GM12878 (cell line): ENCODE measurements around the gene BORCS6. TPM values are rescaled to one million over a fixed set of nuclear protein-coding genes. Genes with fewer than 3 reads are reported as not detected.

ENCODE experiments used
- BHLHE40 ChIP-seq, 2 experiments: fragments of 450-650 bp in 1 of 2; IDR thresholded peaks; 2 replicates each; pipeline ENCODE4 v1.6.1; 2011 to 2017; ENCODE audit warnings: low read depth in 2 of 2, borderline replicate concordance in 1 of 2, improper control_type of control experiment in 1 of 2, low read length in 1 of 2, mild to moderate bottlenecking in 1 of 2
- CREM ChIP-seq: IDR thresholded peaks from 2 replicates; pipeline ENCODE4 v1.6.1; 2014; ENCODE audit warnings: antibody characterized with exemption, low read depth
- DPF2 ChIP-seq: fragments of 450-650 bp; IDR thresholded peaks from 2 replicates; pipeline ENCODE4 v1.6.1; 2017; ENCODE audit warnings: mild to moderate bottlenecking
- EZH2 ChIP-seq: IDR thresholded peaks from 2 replicates; pipeline ENCODE4 v1.6.1; 2012; ENCODE audit warnings: low read depth, mild to moderate bottlenecking, control low read depth, inconsistent platforms, low read length, borderline replicate concordance; ENCODE audit not compliant: control insufficient read depth
- FOS ChIP-seq: IDR thresholded peaks from 3 replicates; pipeline ENCODE4 v1.6.1; 2011; ENCODE audit warnings: borderline replicate concordance; ENCODE audit not compliant: insufficient read length; ENCODE audit errors: extremely low read depth
- GATAD2B ChIP-seq: fragments of 450-650 bp; conservative IDR thresholded peaks from 2 replicates; pipeline ENCODE4 v1.6.1; 2017; ENCODE audit warnings: low read depth, mild to moderate bottlenecking, moderate library complexity
- IKZF1 ChIP-seq: fragments of 450-650 bp; conservative IDR thresholded peaks from 2 replicates; pipeline ENCODE4 v1.6.1; 2017; ENCODE audit warnings: antibody characterized with exemption, mild to moderate bottlenecking
- MEF2B ChIP-seq: fragments of 450-650 bp; IDR thresholded peaks from 2 replicates; pipeline ENCODE4 v1.6.1; 2018; ENCODE audit warnings: mild to moderate bottlenecking, moderate library complexity; ENCODE audit not compliant: partially characterized antibody, poor library complexity, severe bottlenecking
- MXI1 ChIP-seq: fragments of 150-350 bp; IDR thresholded peaks from 2 replicates; pipeline ENCODE4 v1.6.1; 2011; ENCODE audit warnings: low read depth, mild to moderate bottlenecking, inconsistent platforms, low read length, improper control_type of control experiment
- NFYB ChIP-seq: IDR thresholded peaks from 2 replicates; pipeline ENCODE4 v1.6.1; 2011; ENCODE audit warnings: low read depth, mild to moderate bottlenecking, low read length, improper control_type of control experiment, moderate library complexity; ENCODE audit not compliant: insufficient read depth
- POLR2A ChIP-seq: IDR thresholded peaks from 2 replicates; pipeline ENCODE4 v1.6.1; 2011; ENCODE audit warnings: low read depth, mild to moderate bottlenecking, low read length
- POLR2AphosphoS2 ChIP-seq: IDR thresholded peaks from 2 replicates; pipeline ENCODE4 v1.6.1; 2011; ENCODE audit warnings: low read depth, mild to moderate bottlenecking, low read length, improper control_type of control experiment, moderate library complexity
- POLR2AphosphoS5 ChIP-seq: IDR thresholded peaks from 2 replicates; pipeline ENCODE4 v1.6.1; 2011; ENCODE audit warnings: mild to moderate bottlenecking, low read length, inconsistent platforms
- POU2F2 ChIP-seq: IDR thresholded peaks from 3 replicates; pipeline ENCODE4 v1.6.1; 2011; ENCODE audit warnings: low read depth, mild to moderate bottlenecking, low read length, borderline replicate concordance
- RFX5 ChIP-seq: IDR thresholded peaks from 2 replicates; pipeline ENCODE4 v1.6.1; 2011; ENCODE audit warnings: low read depth, low read length, improper control_type of control experiment
- SPI1 ChIP-seq: IDR thresholded peaks from 2 replicates; pipeline ENCODE4 v1.6.1; 2011; ENCODE audit warnings: low read depth, mild to moderate bottlenecking, low read length, moderate library complexity, borderline replicate concordance; ENCODE audit not compliant: insufficient read depth
- TAF1 ChIP-seq: IDR thresholded peaks from 2 replicates; pipeline ENCODE4 v1.6.1; 2011; ENCODE audit warnings: mild to moderate bottlenecking, low read depth, low read length, borderline replicate concordance
- TBL1XR1 ChIP-seq: IDR thresholded peaks from 2 replicates; pipeline ENCODE4 v1.6.1; 2012; ENCODE audit warnings: low read depth, low read length, improper control_type of control experiment
- ZNF274 ChIP-seq: IDR thresholded peaks from one replicate; pipeline ENCODE4 v1.8.0; 2011; ENCODE audit not compliant: insufficient read length, insufficient read depth
- ZSCAN29 ChIP-seq: fragments of 450-650 bp; IDR thresholded peaks from 2 replicates; pipeline ENCODE4 v1.6.1; 2017; ENCODE audit warnings: mild to moderate bottlenecking, moderate library complexity
- polyA plus RNA-seq, 11 experiments: library from polyadenylated mRNA; depleted of rRNA in 4 of 11; unstranded in 6 of 11; stranded (reverse) in 5 of 11; fragments of >200 nt; fragmentation: Nextera tagmentation in 4 of 11; fragmentation: Illumina TruSeq in 1 of 11; extraction: Ambion mirVana in 4 of 11; extraction: Trizol in 1 of 11; gene quantifications; 1 replicate in 1 of 11; 2 replicates in 10 of 11; pipeline versions ENCODE4 v1.2.1 to v1.2.3, GENCODE V29; 2011 to 2016; ENCODE audit warnings: inconsistent platforms in 2 of 11, missing spikeins in 2 of 11, low read depth in 1 of 11
- total RNA-seq, 4 experiments: library from RNA; depleted of rRNA in 3 of 4; stranded (reverse); fragments of >200 nt in 3 of 4; fragmentation: Illumina TruSeq in 1 of 4; extraction: Trizol in 1 of 4; gene quantifications; 2 replicates each; pipeline versions ENCODE4 v1.2.1 to v1.2.3, GENCODE V29; 2013 to 2021
- TF ChIP-seq, protein P1 (sequence below): fragments of 450-650 bp; conservative IDR thresholded peaks from 2 replicates; pipeline ENCODE4 v1.6.1; 2017; ENCODE audit warnings: mild to moderate bottlenecking, moderate library complexity
- TF ChIP-seq, protein P2 (sequence below): IDR thresholded peaks from 2 replicates; pipeline ENCODE4 v1.6.1; 2012; ENCODE audit warnings: low read depth, low read length, improper control_type of control experiment

Gene BORCS6
- total and polyA plus RNA-seq, 10 of the 15 experiments (the other 5 are each of a cell fraction or from before 2014, with no cell fraction given) = 0.37 to 14.1 (median 6.7) TPM

DNA sequence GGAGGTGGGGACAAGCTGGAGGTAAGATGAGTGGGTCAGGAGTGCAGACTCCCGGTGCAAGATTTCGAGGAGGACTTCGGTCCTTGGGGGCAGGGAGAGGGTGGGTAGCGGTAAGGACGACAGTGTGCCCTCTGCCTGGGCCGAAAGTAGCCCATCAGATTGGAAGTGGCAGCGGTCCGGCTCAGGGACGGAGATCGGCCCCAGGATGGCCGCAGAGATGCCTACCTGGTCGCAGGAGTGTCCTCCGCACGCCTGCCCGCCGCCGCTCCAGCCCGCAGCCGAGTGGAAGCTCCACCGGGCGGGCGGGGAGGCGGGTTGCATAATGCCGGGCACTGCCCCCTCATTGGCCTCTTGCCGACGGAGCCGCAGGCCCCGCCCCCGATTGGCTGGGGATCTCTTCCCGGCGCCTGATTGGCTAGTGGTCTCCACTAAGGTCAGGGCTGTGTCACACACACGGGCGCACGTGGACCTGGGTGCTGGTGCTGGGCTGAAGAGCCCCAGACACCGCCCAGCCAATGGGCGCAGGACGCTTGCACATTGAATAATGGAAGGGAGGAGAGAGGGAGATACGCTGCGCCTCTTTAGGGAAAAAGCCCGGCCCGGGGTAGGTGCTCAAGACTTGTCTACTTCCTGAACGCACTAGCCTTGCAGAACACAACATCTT lies 37.7 kb downstream of the BORCS6 start, which contains the start of gene PER1 (continued):
- TF ChIP-seq FOS (peak; percentile 19), GATAD2B (0 out of 2 replicates have a peak, but pooled peaks have one; percentile 7), DPF2 (0 out of 2 replicates have a peak, but pooled peaks have one; percentile 20), POLR2AphosphoS5 (peak; percentile 94), MEF2B (peak; percentile 66), NFYB (peak; percentile 86), ZNF274 (no peak), ZSCAN29 (no peak), RFX5 (peak; percentile 44; the same call in 1 of the 2 replicates), IKZF1 (peak; percentile 35; the same call in 1 of the 2 replicates), POLR2A (peak; percentile 92), CREM (peak; percentile 33; the same call in 1 of the 2 replicates), TAF1 (peak; percentile 72), POLR2AphosphoS2 (peak; percentile 86; the same call in 1 of the 2 replicates), TBL1XR1 (no peak), SPI1 (no peak), MXI1 (peak; percentile 91), POU2F2 (peak; percentile 75; the same call in 1 of the 3 replicates), EZH2 (no peak), BHLHE40 (IDR thresholded peaks at IDR 0.05; ENCODE audit: borderline replicate concordance in 1 of 2, low read depth in 2 of 2, low read length in 1 of 2) (peak; percentile 83 to 92)
- TF ChIP-seq, protein P1, sequence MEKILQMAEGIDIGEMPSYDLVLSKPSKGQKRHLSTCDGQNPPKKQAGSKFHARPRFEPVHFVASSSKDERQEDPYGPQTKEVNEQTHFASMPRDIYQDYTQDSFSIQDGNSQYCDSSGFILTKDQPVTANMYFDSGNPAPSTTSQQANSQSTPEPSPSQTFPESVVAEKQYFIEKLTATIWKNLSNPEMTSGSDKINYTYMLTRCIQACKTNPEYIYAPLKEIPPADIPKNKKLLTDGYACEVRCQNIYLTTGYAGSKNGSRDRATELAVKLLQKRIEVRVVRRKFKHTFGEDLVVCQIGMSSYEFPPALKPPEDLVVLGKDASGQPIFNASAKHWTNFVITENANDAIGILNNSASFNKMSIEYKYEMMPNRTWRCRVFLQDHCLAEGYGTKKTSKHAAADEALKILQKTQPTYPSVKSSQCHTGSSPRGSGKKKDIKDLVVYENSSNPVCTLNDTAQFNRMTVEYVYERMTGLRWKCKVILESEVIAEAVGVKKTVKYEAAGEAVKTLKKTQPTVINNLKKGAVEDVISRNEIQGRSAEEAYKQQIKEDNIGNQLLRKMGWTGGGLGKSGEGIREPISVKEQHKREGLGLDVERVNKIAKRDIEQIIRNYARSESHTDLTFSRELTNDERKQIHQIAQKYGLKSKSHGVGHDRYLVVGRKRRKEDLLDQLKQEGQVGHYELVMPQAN = peak; percentile 52
- TF ChIP-seq, protein P2, sequence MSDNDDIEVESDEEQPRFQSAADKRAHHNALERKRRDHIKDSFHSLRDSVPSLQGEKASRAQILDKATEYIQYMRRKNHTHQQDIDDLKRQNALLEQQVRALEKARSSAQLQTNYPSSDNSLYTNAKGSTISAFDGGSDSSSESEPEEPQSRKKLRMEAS = peak; percentile 90
